ENCODE measurements around the gene PNMA1.

- TF ChIP-seq, protein P1, sequence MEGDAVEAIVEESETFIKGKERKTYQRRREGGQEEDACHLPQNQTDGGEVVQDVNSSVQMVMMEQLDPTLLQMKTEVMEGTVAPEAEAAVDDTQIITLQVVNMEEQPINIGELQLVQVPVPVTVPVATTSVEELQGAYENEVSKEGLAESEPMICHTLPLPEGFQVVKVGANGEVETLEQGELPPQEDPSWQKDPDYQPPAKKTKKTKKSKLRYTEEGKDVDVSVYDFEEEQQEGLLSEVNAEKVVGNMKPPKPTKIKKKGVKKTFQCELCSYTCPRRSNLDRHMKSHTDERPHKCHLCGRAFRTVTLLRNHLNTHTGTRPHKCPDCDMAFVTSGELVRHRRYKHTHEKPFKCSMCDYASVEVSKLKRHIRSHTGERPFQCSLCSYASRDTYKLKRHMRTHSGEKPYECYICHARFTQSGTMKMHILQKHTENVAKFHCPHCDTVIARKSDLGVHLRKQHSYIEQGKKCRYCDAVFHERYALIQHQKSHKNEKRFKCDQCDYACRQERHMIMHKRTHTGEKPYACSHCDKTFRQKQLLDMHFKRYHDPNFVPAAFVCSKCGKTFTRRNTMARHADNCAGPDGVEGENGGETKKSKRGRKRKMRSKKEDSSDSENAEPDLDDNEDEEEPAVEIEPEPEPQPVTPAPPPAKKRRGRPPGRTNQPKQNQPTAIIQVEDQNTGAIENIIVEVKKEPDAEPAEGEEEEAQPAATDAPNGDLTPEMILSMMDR (conservative IDR thresholded peaks at IDR 0.05; ENCODE audit: low read length), result no peak
- TF ChIP-seq EZH2phosphoT487 (IDR thresholded peaks at IDR 0.05; ENCODE audit: borderline replicate concordance, low read depth, low read length), result no peak
These were observed 35.5 kb downstream of the PNMA1 start for GRCh38 chr14:73678698-73679097.
